ENCODE results near the gene SWSAP1.

DNA sequence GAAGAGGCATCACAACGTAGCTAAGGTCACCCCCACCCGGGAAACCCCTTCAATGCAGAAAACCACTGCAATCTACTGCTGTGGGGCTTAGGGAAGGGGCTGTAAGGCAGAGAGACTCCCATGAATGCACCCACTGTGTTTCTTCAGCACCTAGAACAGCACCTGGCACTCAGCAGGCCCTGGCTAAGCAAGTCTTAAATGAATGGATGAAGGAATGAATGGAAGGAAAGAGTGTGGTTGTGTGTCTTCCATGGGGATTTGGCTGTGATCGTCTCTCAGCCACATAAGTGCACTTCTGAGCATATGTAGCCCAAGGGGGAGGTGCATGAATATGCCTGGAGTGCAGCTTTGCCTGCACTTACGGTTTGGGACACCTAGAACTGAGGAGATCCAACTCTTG lies 25.3 kb upstream of the SWSAP1 start:
- TF ChIP-seq GATA3 (IDR thresholded peaks at IDR 0.05; ENCODE audit: low read depth, low read length) (no peak), GATA2 (IDR thresholded peaks at IDR 0.05; ENCODE audit: low read depth, low read length) (no peak)
